AG20443 (cell line): ENCODE data around the gene MAG.

Source experiments
- DNase-seq: peaks from one replicate; pipeline ENCODE4 v3.0.0; 2012; ENCODE audit warnings: low spot score, mixed read lengths

Gene MAG

DNA sequence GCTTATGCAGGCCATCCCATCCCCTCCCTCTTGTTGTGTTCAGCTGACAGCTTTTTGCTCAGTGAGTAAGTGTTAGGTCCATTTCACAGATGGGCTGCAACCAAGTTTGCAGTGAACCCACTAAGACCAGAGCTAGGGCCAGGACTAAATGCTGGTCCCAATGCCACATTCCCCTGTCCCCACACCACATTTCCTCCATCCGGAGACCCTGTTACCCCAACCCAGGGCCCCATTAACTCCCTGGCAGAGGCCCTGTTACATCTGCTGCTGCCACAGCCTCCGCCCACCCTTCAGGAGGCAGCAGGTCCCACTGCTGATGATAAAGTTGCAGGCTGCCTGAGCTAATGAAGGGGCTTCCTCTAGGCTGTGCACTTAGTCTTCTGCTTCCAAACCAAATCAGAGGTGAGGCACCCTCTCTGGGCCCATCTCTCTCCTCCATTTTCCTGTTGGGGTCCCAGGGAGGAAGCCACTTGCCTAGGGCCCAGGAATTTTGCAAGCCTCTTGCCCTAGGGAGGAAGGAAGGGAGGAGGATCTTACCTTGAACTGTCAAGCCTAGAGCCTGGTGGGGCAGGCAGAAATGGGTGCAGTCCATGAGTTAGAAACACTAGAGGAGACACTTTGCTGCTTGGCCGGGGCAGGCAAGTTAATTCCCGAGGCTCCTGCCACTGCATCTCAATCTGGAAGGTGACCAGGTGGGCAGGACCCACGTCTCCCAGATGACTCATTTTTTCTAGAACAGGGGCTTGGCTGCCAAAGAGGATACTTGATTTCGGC is 26.6 kb upstream of the MAG start:
- peak; percentile 12 for DNase-seq

DNA sequence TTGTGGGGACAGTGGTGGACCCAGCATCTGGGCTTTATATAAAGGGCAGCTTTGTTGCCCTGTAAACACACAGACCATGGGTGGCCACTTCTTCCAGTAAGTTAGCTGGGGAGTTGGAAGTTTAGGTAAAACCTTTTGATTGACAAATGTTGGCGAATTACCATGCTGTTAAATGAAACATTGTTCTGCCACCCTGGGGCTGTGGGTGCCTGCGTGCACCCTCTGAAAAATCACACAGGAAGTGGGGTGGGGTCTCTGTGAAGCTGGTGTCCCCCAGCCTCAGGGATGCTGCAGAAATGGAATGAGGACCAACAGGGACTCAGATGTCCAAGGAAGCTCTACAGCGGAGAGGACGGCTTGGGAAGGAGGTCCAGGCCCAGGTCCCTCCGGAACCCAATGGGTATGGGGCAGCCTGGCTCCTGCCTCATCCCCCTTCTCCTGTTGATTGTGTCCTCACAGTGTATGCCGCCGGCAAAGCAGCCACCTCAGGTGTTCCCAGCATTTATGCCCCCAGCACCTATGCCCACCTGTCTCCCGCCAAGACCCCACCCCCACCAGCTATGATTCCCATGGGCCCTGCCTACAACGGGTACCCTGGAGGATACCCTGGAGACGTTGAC is 26.0 kb upstream of the MAG start:
- DNase-seq: peak; percentile 2

DNA sequence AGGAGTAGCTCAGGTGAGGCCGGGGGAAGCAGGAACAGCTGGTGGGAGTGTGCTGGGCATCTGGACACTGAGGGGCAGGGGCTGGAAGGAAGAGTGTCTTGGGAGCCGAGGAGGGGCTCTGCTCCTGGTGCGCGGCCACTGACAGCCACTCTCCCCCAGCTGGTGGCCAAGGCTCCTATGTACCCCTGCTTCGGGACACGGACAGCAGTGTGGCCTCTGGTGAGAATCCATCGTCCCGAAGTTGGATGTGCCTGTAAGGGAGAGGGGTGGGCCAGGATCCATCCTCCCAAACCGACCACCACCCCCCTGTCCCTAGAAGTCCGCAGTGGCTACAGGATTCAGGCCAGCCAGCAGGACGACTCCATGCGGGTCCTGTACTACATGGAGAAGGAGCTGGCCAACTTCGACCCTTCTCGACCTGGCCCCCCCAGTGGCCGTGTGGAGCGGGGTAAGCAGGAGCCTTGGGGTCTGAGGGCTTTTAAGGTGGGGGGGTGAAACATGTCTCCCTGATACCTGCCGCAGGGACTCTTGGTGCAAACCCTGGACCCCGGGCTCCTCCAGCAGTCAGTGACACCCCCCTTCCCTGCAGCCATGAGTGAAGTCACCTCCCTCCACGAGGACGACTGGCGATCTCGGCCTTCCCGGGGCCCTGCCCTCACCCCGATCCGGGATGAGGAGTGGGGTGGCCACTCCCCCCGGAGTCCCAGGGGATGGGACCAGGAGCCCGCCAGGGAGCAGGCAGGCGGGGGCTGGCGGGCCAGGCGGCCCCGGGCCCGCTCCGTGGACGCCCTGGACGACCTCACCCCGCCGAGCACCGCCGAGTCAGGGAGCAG is 25.2 kb upstream of the MAG start:
- peak; percentile 56 for DNase-seq

DNA sequence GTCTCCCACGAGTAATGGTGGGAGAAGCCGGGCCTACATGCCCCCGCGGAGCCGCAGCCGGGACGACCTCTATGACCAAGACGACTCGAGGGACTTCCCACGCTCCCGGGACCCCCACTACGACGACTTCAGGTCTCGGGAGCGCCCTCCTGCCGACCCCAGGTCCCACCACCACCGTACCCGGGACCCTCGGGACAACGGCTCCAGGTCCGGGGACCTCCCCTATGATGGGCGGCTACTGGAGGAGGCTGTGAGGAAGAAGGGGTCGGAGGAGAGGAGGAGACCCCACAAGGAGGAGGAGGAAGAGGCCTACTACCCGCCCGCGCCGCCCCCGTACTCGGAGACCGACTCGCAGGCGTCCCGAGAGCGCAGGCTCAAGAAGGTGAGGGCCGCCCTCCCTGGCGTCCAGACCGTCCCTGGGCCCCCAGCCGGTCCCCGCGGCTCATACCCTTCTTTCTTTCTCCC is 24.6 kb upstream of the MAG start:
- peak; percentile 57 for DNase-seq

DNA sequence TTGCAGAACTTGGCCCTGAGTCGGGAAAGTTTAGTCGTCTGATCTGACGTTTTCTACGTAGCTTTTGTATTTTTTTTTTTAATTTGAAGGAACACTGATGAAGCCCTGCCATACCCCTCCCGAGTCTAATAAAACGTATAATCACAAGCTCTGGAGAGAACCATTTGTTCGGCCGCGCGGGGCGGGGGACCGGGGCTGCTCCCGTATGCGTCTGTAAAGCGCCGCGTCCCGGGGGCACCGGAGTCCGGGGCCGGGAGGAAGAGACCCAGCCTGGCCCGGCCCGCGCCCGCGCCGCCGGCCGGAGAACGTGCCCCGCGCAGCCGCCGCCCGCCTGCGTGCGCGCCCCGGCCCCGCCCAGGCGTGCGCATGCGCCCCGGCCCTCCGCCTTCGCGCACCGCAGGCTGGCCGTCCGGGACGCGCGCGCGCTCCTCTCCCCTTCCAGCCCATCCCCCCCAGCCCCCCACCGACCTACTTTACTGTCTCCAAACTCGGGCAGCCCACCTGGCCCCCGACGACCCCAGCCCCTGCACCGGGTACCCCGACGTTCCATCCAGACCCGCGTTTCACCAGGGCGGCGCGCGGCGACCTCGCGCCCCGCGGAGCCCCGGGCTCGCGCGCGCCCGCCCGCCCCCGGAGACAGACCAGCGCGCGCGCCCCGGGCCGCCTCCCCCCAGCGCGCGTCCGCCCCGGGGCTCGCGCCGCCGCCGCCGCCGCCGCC is 24.0 kb upstream of the MAG start:
- peak; percentile 100 for DNase-seq

DNA sequence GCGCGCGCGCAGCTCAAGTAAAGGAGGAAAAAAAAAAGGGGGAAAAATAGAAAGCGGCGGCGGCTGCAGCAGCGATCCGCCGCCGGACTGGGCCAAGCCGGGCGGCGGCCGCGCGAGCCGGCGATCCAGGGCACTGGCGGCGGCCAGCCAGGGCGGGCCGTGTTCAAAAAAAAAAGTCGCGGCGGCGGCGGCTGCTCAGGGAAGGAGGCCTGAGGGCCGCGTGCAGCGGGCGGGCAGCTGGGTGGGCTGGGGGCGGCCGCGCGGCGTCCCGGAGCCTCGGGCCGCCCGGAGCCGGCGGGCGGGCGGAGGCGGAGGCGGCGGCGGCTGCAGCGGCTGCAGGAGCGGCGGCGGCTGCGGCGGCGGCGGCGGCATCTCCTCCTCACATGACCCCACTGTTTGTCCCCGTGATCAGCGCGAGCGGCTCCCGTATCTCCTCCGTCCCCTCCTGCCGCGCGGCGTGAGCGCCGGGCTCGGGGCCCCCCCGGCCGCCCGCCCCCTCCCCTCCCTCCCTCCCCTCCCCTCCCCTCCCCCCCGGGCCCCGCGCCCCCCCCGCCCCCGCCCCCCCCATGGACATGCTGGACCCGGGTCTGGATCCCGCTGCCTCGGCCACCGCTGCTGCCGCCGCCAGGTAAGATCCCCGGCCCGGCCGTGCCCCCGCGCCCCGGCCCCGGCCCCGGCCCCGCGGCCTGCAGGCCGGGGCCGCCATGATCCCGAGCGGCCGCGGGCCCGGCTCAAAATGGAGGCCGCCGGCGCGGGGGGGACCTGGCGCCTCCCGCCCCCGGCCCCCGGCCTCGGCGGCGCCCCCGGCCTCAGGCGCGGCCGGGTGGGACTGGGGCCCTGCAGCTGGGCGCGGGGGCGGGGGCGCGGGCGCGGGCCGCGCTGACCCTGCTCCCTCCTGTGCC is 23.2 kb upstream of the MAG start, which contains the start of gene USF2:
USF2 (plus strand) TSS at position 427 of the 902 bp plus-strand sequence; CDS start at position 567, 140 bp downstream.
- DNase-seq: peak; percentile 80

DNA sequence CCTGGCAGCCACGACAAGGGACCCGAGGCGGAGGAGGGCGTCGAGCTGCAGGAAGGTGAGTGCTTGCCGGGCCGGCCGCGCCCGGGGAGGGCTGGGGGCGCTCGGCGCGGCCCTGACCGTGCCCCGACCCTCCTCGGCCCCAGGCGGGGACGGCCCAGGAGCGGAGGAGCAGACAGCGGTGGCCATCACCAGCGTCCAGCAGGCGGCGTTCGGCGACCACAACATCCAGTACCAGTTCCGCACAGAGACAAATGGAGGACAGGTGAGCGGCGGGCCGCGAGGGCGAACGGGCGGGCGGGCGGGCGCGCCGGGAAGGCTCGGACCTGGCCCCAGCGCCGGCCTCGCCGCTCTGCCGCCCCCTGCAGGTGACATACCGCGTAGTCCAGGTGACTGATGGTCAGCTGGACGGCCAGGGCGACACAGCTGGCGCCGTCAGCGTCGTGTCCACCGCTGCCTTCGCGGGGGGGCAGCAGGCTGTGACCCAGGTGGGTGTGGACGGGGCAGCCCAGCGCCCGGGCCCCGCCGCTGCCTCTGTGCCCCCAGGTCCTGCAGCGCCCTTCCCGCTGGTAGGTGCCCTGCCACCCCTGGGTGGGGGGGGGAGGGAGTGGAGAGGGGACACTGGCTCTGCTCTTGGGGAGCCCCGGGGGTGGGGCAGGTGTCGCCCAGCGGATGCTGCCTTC is 22.4 kb upstream of the MAG start:
- DNase-seq: peak; percentile 82

DNA sequence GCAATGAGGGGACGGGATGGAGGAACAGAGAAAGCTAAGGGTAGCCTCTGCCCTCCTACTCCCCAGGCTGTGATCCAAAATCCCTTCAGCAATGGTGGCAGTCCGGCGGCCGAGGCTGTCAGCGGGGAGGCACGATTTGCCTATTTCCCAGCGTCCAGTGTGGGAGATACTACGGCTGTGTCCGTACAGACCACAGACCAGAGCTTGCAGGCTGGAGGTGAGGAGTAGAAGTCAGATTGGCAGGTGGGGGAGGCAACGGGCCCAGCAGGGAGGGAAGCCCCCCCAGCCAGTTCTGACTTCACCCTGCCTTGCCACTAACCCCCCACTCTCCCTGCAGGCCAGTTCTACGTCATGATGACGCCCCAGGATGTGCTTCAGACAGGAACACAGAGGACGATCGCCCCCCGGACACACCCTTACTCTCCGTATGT is 21.6 kb upstream of the MAG start:
- no peak for DNase-seq

DNA sequence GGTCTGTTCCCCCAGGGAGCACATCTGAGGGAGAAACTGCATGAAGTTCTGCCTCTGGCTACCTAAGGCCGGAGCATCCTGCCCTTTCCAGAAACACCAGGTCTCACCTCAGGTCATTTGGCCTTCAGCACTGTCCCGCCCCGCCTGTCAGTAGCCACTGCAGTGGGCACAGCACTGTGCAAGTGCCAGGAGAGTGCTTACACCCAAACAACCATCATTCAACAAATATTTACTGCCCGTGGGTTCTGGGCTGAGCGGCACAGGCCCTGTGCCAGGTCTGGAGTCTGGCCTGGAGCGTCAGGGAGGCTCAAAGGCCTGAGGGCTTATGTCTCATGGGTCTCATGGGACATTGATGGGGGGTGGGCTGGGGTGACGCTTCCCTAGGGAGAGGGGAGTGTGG is 20.4 kb upstream of the MAG start:
- DNase-seq: no peak

DNA sequence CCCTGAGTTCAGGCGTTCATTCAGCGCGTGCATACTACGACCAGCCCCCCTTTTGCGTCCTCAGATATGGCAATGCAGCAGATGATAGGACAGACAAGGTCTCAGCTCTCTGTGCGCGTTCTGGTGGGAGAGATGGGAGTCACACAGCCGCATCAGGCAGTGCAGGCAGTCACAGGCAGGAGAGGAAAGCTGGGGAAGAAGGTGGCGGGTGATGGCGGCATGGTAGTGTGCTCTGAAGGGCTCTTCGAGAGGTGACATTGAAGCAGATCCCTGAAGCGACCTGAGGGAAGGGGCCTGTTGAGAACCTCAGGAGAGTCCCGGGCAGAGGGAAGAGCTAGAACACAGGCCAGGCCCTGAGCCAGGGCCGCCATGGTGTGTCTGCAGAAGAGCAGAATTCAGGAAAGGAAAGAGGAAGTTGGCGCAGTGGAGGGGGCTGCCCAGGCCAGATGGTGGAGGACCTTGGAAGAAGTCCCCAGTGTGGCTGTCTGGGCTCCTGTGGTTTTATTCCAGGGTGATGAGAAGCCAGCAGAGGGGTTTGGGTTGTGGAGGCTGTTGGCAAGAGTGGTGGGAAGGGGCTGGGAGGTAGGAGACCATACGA is 19.7 kb upstream of the MAG start:
- DNase-seq: no peak

DNA sequence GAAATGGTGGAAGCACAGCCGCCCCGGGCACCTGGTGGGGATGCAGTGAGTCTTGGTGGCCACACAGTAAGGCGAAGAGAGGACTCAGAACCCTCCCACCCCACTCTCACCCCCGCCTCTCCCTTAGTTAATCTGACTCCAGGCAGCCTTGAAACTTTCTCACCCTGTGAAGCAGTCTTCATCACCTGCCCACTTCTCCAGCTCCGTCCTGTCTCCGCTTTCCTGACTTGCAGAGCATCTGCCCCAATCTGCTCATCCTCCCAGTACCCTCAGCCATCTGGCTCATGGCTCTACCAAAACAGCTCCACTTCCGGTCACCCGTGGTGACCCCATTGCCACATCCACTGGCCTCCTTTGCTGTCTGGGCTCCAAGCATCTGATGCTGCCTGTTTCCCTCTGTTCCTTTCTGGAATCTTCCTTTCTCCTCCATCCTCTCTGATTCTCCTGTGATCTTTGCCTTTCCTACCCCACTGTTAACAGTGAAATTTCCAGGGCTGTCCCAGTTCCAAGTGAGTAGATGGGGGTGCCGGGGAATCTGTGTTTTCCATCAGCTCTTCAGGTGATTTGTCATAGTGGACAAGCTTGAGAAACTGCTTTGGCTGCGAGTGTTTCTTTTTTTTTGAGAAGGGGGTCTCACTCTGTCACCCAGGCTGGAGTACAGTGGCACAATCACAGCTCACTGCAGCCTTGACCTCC is 18.9 kb upstream of the MAG start:
- DNase-seq: no peak

DNA sequence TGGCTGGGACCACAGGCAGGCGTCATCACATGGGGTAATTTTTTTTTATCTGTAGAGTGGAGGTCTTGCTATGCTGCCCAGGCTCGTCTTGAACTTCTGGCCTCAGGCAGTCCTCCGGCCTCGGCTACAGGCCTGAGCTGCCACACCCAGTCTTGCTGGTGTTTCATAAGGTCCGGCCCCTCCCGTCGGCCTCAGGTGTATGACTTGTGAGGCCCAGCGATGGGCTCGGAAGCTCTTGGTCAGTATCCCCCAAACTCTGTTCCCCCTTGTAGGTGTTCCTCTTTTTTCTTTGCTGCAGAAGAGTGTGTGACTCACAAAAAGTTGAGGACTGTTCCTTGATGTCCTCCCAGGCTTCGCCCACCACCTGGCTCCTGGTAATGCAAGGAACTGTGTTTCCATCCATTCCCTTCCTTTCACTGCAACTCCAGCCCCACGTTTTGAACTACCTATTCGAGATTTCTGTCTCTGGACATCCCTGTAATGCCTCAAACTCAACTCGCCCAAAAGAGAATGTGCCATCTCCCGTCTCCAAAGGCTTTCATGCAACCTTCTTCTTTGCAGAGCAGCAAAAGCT is 18.2 kb upstream of the MAG start:
- no peak for DNase-seq

DNA sequence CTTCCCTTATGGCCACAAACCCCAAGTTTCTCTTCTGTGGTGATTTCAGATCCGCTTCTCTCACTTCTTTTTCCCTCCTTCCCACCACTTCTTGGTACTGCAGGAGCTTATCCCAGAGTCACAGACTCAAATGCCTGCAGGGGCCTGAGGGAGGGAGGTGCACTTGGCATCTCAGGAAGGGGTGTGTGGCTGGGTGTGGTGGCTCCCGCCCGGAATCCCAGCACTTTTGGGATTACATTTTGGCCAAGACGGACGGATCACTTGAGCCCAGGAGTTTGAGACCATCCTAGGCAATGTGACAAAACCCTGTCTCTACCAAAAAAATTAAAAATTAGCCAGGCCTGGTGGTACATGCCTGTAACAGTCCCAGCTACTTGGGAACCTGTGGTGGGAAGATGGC is 17.6 kb upstream of the MAG start:
- DNase-seq: no peak

DNA sequence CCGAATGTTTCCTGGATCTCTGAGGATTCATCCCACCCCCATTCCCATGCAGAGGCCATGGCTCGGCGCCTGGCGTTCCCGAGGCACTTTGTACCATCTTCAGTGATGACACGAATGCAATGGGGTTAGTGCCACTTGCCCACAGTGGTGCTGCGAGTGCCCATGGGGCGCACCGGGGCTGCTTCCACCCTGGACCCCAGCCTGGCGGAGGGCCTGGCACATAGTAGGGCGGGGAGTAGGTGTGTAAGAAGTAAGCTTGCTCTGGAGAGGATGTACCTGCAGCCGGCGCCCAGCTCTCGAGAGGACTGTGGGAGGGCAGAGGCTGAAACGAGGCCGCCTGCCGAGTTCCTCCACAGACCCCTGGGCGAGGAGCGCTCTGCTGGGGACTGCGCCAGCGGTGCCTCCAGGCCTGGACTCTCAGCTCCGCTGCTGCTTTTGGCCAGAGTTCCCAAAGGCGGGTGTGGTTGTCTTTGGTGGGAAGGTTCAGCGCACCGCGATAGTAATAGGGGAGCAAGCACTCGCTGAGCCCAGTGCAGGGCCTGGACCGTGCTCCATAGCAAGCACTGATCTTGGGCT is 15.2 kb upstream of the MAG start:
- DNase-seq: no peak

DNA sequence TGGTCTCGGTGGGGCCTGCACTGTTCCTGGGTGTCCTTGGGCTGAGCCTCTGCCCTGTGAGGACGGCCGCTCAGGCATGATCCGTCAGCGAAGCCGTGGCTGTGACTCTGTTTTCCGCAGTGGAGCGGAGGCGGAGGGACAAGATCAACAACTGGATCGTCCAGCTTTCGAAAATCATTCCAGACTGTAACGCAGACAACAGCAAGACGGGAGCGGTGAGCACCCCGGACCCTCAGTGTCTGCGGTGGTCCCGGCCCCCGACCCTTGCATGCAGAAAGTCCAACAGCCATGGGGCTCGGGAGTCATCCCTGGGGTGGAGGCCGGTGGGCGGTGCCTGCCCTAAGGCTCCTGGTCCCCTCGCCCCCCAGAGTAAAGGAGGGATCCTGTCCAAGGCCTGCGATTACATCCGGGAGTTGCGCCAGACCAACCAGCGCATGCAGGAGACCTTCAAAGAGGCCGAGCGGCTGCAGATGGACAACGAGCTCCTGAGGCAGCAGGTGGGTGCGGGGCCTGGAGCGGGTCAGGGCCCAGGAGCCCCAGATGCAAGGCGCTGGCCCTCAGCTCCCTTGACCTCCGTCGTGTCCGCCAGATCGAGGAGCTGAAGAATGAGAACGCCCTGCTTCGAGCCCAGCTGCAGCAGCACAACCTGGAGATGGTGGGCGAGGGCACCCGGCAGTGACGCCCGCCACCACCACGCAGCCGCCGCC is 13.2 kb upstream of the MAG start:
- no peak for DNase-seq

DNA sequence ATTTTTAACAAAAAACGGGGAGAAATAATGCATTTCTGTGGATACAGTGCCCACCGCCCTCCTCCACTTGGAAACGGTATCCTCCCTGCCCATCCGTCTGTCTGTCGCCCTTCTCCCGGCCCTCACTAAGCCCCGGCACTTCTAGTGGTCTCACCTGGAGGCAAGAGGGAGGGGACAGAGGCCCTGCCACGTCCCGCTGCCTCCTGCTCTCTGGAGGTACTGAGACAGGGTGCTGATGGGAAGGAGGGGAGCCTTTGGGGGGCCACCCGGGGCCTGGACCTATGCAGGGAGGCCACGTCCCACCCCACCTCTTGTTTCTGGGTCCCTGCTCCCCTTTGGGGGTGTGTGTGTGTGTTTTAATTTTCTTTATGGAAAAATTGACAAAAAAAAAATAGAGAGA is 12.6 kb upstream of the MAG start:
- DNase-seq: no peak

DNA sequence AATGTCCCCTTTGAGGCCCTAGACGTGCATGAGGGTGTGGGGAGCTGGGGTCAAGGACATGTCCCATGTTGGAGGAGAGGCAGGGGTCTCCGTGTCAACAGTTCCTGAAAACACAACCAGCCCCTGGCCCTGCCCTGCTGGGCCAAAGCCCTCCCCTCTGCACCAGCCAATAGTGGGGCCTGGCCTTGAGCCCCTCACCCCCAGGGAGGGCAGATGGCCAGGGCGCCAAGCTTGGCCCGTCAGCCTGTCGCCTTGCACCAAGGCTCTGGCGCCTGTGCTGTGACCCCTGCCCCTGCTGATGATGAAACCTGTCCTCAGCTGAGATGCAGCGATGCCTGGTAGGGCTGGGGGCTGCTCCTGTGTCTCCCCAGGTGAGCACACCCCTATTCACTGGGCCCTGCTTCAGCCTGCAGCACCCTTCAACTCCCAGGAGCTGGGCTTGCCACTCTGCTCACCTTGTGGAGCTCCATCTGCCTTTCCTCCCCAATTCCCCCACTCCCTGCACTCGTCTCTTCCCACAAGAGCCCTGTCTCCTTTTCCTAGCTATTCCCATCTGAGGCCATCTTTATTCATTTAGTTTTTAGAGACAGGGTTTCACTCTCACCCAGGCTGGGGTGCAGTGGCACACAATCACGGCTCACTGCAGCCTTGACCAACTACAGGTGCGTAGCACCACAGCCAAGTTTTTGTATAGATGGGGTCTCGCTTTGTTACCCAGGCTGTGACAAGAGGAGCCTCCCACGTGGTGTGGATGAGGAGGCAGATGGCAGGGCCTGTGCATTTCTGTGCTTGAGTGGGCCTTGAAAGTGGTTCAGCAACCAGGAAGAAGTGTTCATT is 11.8 kb upstream of the MAG start:
- DNase-seq: no peak
